Gastroesophageal sphincter (tissue), 4 donors: ENCODE measurements around the gene AKR7A3. TPM values are rescaled to one million over a fixed set of nuclear protein-coding genes. Genes with fewer than 3 reads are reported as not detected.
A peak's percentile ranks its signal among the peaks of the same experiment; 100 is the strongest.

Source experiments
- ATAC-seq: fragments of 150-250 bp; one replicate; pipeline ENCODE4 v1.9.1; 2016; ENCODE audit warnings: mild to moderate bottlenecking, moderate library complexity
- H3K27ac ChIP-seq, 4 donors: fragments of 200-600 bp; sonication (generic) in 3 of 4; 1 replicate in 3 of 4; 2 replicates in 1 of 4; pipeline ENCODE4 v1.5.1; 2016 to 2019
- H3K27me3 ChIP-seq: fragments of 200-600 bp; sonication (generic); one replicate; pipeline ENCODE4 v1.5.1; 2019
- H3K36me3 ChIP-seq, 2 donors: fragments of 200-600 bp; sonication (generic); one replicate each; pipeline ENCODE4 v1.5.1; 2019; ENCODE audit warnings: control low read depth in 1 of 2
- H3K4me1 ChIP-seq, 3 donors: fragments of 200-600 bp; sonication (generic); 1 replicate in 2 of 3; 2 replicates in 1 of 3; pipeline ENCODE4 v1.5.1; 2016 to 2019; ENCODE audit warnings: control low read depth in 2 of 3
- H3K4me3 ChIP-seq, 2 donors: fragments of 200-600 bp; sonication (generic); one replicate each; pipeline ENCODE4 v1.5.1; 2019; ENCODE audit warnings: mild to moderate bottlenecking in 1 of 2, moderate library complexity in 1 of 2
- H3K9me3 ChIP-seq, 3 donors: fragments of 200-600 bp; sonication (generic); one replicate each; pipeline ENCODE4 v1.5.1; 2017 to 2019; ENCODE audit warnings: control low read depth in 2 of 3
- CTCF ChIP-seq, 4 experiments: fragments of 200-600 bp in 2 of 4; fragments of 450-650 bp in 2 of 4; sonication (generic) in 1 of 4; IDR thresholded peaks; one replicate each; pipeline ENCODE4 v1.5.1; 2017 to 2019; ENCODE audit warnings: antibody characterized with exemption in 4 of 4, mild to moderate bottlenecking in 2 of 4, moderate library complexity in 2 of 4
- EP300 ChIP-seq: sonication (generic); formaldehyde crosslinking; IDR thresholded peaks from one replicate; pipeline ENCODE4 v1.6.1; 2017; ENCODE audit warnings: antibody characterized with exemption, mild to moderate bottlenecking
- POLR2A ChIP-seq, 2 donors: fragments of 450-650 bp; IDR thresholded peaks; one replicate each; pipeline ENCODE4 v1.6.1; 2017; ENCODE audit warnings: antibody characterized with exemption in 2 of 2, mild to moderate bottlenecking in 2 of 2, moderate library complexity in 1 of 2
- POLR2AphosphoS5 ChIP-seq: sonication (generic); formaldehyde crosslinking; IDR thresholded peaks from one replicate; pipeline ENCODE4 v1.6.1; 2017; ENCODE audit warnings: antibody characterized with exemption
- WGBS, 2 donors: methylation state at CpG; one replicate each; pipeline ENCODE4 v1.1.5; 2018; ENCODE audit warnings: low coverage in 1 of 2; 5-methylcytosine and 5-hydroxymethylcytosine counted together
- total RNA-seq, 4 donors: library from RNA; depleted of rRNA; stranded (reverse); fragments of >200 nt; gene quantifications; one replicate each; pipeline ENCODE4 v1.1.0, GENCODE V29; 2016

Gene AKR7A3
- total RNA-seq, 4 donors from 2014 or later = 0.27 to 1.6 (median 0.71) TPM

DNA sequence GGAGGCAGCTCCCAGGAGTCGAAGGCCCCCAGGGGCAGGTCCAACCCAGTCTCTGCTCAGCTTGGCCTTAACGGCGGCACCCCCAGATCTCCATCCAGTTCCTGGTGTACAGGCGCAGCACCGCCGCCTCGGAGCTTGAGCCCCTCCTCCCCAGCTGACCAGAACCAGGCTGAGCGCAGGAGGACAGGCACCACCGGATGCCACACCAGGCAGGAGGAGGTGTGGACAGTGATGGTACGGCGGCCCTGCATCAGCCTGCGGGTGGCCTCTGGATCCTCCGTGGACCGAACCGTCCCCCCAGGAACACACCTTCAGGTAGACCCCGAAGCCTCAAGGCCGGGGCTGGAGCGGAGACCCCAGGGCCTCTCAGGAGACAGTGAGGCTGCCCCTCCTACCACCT, 39.9 kb upstream of the AKR7A3 start:
- no peak for ATAC-seq
- WGBS, 2 donors = 83% methylated on average over 3 of the region's 18 CpGs; no CpG with 5 or more reads in 1 of the 2 donors
- no peaks in the 10 kb centered on the region for H3K27me3 ChIP-seq
- TF ChIP-seq CTCF (IDR thresholded peaks at IDR 0.05) (no peak), POLR2A (IDR thresholded peaks at IDR 0.05) (no peak), EP300 (no peak), POLR2AphosphoS5 (no peak)
- peaks cover 0 to 86% of the 10 kb centered on the region in 2 donors for H3K36me3 ChIP-seq
- no peak overlapping the region for H3K27ac ChIP-seq
- no peaks in the 10 kb centered on the region for H3K9me3 ChIP-seq
- no peak overlapping the region for H3K4me3 ChIP-seq
- no peaks in the 10 kb centered on the region for H3K4me1 ChIP-seq

DNA sequence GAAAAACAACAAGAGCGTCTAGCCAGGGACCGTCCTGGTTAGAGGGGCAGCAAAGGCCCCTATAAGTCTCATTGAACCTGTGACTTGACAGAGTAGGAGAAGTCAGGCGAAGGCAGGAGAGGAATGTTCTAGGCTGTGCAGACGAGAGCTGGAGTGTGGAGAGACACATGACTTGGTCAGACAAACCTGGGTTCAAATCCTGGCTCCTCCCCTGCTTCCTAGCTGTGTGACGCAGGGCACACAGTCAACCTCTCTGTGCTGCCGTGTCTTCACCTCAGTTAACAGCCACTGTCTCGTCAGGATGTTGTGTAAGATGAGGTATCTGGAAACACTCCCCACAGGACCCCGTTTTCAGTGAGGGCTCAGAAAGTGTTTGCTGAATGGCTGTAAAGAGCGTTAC, 39.2 kb upstream of the AKR7A3 start:
- H3K4me1 ChIP-seq = no peaks in the 10 kb centered on the region
- no peak for ATAC-seq
- no peaks in the 10 kb centered on the region for H3K27me3 ChIP-seq
- no peaks in the 10 kb centered on the region for H3K9me3 ChIP-seq
- H3K27ac ChIP-seq = no peak overlapping the region
- H3K4me3 ChIP-seq = no peak overlapping the region
- H3K36me3 ChIP-seq = peaks cover 0 to 93% of the 10 kb centered on the region in 2 donors
- WGBS, 2 donors = 81% methylated on average over 3 of the region's 9 CpGs; no CpG with 5 or more reads in 1 of the 2 donors
- TF ChIP-seq POLR2AphosphoS5 = no peak
- no peak for TF ChIP-seq POLR2A (IDR thresholded peaks at IDR 0.05)
- no peak for TF ChIP-seq CTCF (IDR thresholded peaks at IDR 0.05)

- no peak for TF ChIP-seq EP300
- TF ChIP-seq CTCF (IDR thresholded peaks at IDR 0.05) = no peak
- TF ChIP-seq POLR2AphosphoS5 = no peak
- no peak for TF ChIP-seq POLR2A (IDR thresholded peaks at IDR 0.05)
- Histone ChIP-seq H3K9me3 (no peaks in the 10 kb centered on the region), H3K27me3 (no peaks in the 10 kb centered on the region), H3K27ac (no peak overlapping the region), H3K4me1 (no peaks in the 10 kb centered on the region), H3K36me3 (peaks cover 0 to 98% of the 10 kb centered on the region in 2 donors), H3K4me3 (no peak overlapping the region)
- no peak for ATAC-seq
- WGBS, 2 donors = 88% methylated on average over 11 of the region's 16 CpGs; no CpG with 5 or more reads in 1 of the 2 donors
Observed at GRCh38 chr1:19327301-19327700, 38.7 kb upstream of the AKR7A3 start.

GRCh38 chr1:19326748-19327065, 38.1 kb upstream of the AKR7A3 start:
- Histone ChIP-seq H3K27me3 (no peaks in the 10 kb centered on the region), H3K27ac (no peak overlapping the region), H3K9me3 (no peaks in the 10 kb centered on the region), H3K36me3 (peaks cover 0 to 98% of the 10 kb centered on the region in 2 donors), H3K4me3 (no peak overlapping the region), H3K4me1 (no peaks in the 10 kb centered on the region)
- TF ChIP-seq EP300 = no peak
- no peak for TF ChIP-seq POLR2AphosphoS5
- no peak for TF ChIP-seq POLR2A (IDR thresholded peaks at IDR 0.05)
- no peak for TF ChIP-seq CTCF (IDR thresholded peaks at IDR 0.05)
- no peak for ATAC-seq
- 90% methylated on average over 2 of the region's 6 CpGs; no CpG with 5 or more reads in 1 of the 2 donors for WGBS, 2 donors

DNA sequence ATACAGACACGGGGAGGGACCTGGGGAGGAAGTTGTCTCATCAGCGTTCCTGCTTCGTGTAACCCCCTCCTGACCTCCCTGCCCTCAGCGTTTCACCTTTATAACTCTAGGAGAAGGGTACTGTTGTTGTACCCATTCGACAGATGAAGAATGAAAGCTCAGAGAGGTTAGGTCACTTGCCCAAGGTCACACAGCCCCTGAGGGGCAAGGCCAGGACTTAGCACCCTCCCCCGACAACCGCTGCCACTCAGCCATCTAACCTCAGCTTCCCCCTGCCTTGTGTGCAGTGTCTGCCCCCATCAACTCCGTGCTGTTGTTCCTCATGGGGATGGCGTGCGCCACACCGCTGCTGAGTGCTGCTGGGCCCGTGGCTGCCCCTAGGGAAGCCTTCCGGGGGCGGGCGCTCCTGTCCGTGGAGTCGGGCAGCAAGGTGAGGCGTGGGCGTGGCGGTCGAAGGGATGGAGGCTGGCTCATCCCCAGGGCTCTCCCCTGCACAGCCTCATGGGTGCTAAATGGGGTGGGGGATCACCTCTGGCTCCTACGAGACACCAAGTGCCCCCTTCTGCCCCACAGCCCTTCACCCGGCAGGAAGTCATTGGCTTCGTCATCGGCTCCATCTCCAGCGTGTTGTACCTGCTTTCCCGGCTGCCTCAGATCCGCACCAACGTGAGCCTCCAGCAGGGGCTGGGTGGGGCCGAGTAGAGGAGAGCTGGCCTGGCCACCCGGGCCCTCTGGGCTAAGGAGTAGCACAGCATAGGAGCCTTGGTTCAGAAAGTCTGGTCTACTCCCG, 37.6 kb upstream of the AKR7A3 start:
- ATAC-seq = no peak
- Histone ChIP-seq H3K4me1 (no peaks in the 10 kb centered on the region), H3K4me3 (no peak overlapping the region), H3K36me3 (peaks cover 0 to 93% of the 10 kb centered on the region in 2 donors), H3K27ac (no peak overlapping the region), H3K9me3 (no peaks in the 10 kb centered on the region), H3K27me3 (no peaks in the 10 kb centered on the region)
- 74% methylated on average over 6 of the region's 32 CpGs; no CpG with 5 or more reads in 1 of the 2 donors for WGBS, 2 donors
- TF ChIP-seq POLR2A (IDR thresholded peaks at IDR 0.05) (no peak), POLR2AphosphoS5 (no peak), CTCF (IDR thresholded peaks at IDR 0.05) (peak in 1 of 4 experiments; percentile 6), EP300 (no peak)
